Activated naive CD4-positive, alpha-beta T cell treated with anti-CD3 and anti-CD28 coated beads, Interleukin-2, amount 50 U/mL, for 72 hours (primary cell): ENCODE results near the gene ZNF584. TPM values are rescaled to one million over a fixed set of nuclear protein-coding genes. Genes with fewer than 3 reads are reported as not detected.
"Not testable (repeated sequence)": the region's sequence is repeated elsewhere in the genome, so short reads cannot be mapped to it uniquely, and the experiment has no call there.

Experiments
- ATAC-seq, 2 donors: fragments of 150-1000 bp; cut with Tn5 transposase; 2 replicates each; pipeline ENCODE4 v1.10.0; 2021; ENCODE audit warnings: mild to moderate bottlenecking in 2 of 2, moderate library complexity in 2 of 2
- DNase-seq, 2 donors: peaks; one replicate each; pipeline ENCODE4 v3.0.0; 2021 to 2022; ENCODE audit warnings: low spot score in 2 of 2
- H3K27ac Mint-ChIP-seq, 2 donors: one replicate each; pipeline ENCODE4 v1.8.0; 2022; ENCODE audit warnings: mild to moderate bottlenecking in 2 of 2, mixed read lengths in 2 of 2
- H3K36me3 Mint-ChIP-seq, 2 donors: one replicate each; pipeline ENCODE4 v1.8.0; 2022; ENCODE audit warnings: mixed read lengths in 2 of 2
- H3K9me3 Mint-ChIP-seq, 2 donors: one replicate each; pipeline ENCODE4 v1.8.0; 2022; ENCODE audit warnings: mixed read lengths in 2 of 2
- total RNA-seq, 2 donors: library from RNA; stranded (reverse); gene quantifications; one replicate each; pipeline ENCODE4 v1.2.3, GENCODE V29; 2022

The ZNF584 gene
- total RNA-seq, 2 donors from 2014 or later: 10.4 to 13.9 TPM

DNA sequence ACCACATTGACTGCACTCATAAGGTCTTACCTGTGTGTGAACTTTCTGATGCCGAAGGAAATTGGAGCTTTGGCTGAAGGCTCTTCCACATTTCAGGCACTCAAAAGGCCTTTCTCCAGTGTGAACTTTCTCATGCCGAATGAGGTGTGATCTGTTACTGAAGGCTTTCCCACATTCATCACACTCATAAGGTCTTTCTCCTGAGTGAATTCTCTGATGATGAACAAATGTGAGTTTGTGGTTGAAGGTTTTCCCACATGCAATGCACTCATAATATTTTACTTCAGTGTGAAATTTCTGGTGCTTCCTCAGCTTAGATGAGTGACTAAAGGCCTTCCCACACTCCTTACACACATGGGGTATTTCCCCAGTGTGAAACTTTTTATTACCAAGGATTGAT is 25.8 kb downstream of the ZNF584 start:
- DNase-seq (no peak), ATAC-seq (no peak)
- H3K9me3 Mint-ChIP-seq: peaks cover 52 to 59% of the 10 kb centered on the region in 2 donors
- peaks cover 98 to 99% of the 10 kb centered on the region in 2 donors for H3K36me3 Mint-ChIP-seq
- no peak overlapping the region for H3K27ac Mint-ChIP-seq

DNA sequence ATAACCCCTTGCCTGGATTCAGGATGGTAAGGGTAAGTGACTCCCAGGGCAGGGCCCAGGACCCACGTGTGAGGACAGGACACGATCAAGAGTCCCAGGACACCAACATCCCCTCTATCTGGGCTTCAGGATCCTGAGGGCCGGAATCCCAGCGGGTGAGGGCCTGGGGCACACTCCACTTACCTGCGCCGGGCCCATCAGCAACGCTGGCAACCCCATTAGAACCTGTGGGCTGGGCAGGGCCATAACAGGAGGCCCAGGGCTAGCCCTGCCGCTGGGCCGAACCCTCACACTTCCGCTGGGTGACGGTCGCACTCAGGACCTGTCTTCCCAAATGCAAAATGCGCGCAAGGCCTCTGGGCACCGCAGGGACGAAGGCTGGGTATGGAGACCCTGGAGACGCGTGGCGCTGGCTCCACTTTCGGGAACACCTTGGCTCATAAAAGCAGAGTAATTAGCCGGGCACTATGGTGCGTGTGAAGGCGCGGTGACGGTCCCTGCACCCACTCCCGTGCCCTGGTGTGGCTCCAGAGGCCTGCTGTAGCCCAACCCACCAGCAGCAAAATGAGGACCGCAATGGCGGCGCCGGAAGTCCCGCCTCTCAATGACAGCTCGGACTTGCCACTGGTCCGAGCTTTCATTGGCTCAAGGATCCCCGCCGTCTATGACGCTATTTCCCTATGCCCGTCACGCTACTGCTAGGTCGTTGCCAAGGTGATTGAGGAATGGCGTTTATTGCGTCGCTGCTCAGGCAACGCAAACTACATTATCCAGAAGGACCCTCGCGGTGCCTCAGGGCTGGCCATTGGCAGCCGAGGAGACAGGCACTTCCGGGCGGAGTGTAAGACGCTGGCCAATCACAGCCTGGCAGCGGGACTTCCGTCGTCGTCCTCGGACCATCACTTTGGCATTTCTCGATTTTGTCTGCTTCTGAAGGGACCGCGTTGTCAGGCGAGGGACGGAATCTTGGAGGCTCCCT is 31.4 kb downstream of the ZNF584 start, which contains the start of gene ZNF132:
ZNF132 (minus strand) TSS at position 578 of the 979 bp plus-strand sequence; CDS start at position 246, 332 bp downstream.
- peak; percentile 89 to 94 for DNase-seq
- Mint-ChIP-seq H3K36me3 (peaks cover 63 to 67% of the 10 kb centered on the region in 2 donors), H3K27ac (peak within 1 kb of the TSS; percentile 96 to 97), H3K9me3 (peaks cover 39 to 42% of the 10 kb centered on the region in 2 donors)
- peak; percentile 97 to 99 for ATAC-seq

GRCh38 chr19:58440556-58440955 is 32.1 kb downstream of the ZNF584 start:
- H3K36me3 Mint-ChIP-seq: peaks cover 56 to 60% of the 10 kb centered on the region in 2 donors
- no peak for ATAC-seq
- peak overlapping the region; percentile 96 to 97 for H3K27ac Mint-ChIP-seq

GRCh38 chr19:58442986-58443385 is 34.5 kb downstream of the ZNF584 start:
- not testable (repeated sequence) for ATAC-seq, DNase-seq, H3K27ac Mint-ChIP-seq
- Mint-ChIP-seq H3K36me3 (peaks cover 36 to 43% of the 10 kb centered on the region in 2 donors), H3K9me3 (peaks cover 25 to 35% of the 10 kb centered on the region in 2 donors)

More at GRCh38 chr19:58440556-58440955, 32.1 kb downstream of the ZNF584 start:
- DNase-seq: no peak
- H3K9me3 Mint-ChIP-seq: peaks cover 34 to 42% of the 10 kb centered on the region in 2 donors

- not testable (repeated sequence) for H3K27ac Mint-ChIP-seq, ATAC-seq, DNase-seq
- H3K9me3 Mint-ChIP-seq: peaks cover 7 to 27% of the 10 kb centered on the region in 2 donors
- H3K36me3 Mint-ChIP-seq: peaks cover 16 to 38% of the 10 kb centered on the region in 2 donors
These were observed 40.4 kb downstream of the ZNF584 start for GRCh38 chr19:58448860-58449259.

GRCh38 chr19:58449980-58450379 is 41.5 kb downstream of the ZNF584 start:
- H3K27ac Mint-ChIP-seq, DNase-seq: not testable (repeated sequence)
- Mint-ChIP-seq H3K36me3 (peaks cover 16 to 38% of the 10 kb centered on the region in 2 donors), H3K9me3 (peaks cover 7 to 27% of the 10 kb centered on the region in 2 donors)
- ATAC-seq: peak in 1 of 2 donors; percentile 13

DNA sequence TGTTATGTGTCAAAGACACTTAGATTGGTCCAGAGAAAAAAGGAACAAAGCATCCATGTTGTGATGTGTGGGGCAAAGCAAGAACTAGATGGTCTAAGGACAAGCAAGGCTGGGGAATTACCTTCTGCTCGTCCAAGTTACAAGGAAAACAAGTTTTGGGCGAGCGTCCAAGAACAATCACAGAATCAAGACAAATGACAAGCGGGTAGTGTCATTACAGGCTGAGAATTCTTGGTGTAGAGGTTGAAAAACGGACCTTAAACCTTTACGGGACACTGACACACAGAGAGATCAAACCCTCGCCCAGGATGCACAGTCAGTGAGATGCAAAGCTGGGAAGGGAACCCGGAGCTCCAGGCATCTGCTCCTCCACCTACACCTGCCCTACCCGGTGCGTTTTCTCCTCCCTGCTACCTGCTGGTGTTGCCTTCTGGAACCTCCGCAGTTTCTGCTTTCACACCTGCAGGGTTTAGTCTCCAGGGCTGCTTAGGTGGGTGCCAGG is 42.5 kb downstream of the ZNF584 start:
- H3K9me3 Mint-ChIP-seq: peaks cover 7 to 27% of the 10 kb centered on the region in 2 donors
- ATAC-seq: peak in 1 of 2 donors; percentile 29
- H3K27ac Mint-ChIP-seq: peak overlapping the region in 1 of 2 donors; percentile 9
- peaks cover 16 to 38% of the 10 kb centered on the region in 2 donors for H3K36me3 Mint-ChIP-seq
- no peak for DNase-seq

- DNase-seq: peak; percentile 95 to 96
- Mint-ChIP-seq H3K9me3 (peaks cover 7 to 27% of the 10 kb centered on the region in 2 donors), H3K36me3 (peaks cover 19 to 39% of the 10 kb centered on the region in 2 donors), H3K27ac (peak within 1 kb of the TSS; percentile 68 to 72)
- ATAC-seq: peak; percentile 97 to 98
These were observed 43.1 kb downstream of the ZNF584 start, which contains the start of gene ZNF324B for GRCh38 chr19:58451358-58452101. Gene ZNF324B, plus strand, starts transcription at chr19:58451622. Its CDS starts 2,080 bp downstream, at chr19:58453702.

- Mint-ChIP-seq H3K9me3 (peaks cover 4 to 18% of the 10 kb centered on the region in 2 donors), H3K27ac (peak overlapping the region in 1 of 2 donors; percentile 46), H3K36me3 (peaks cover 15 to 36% of the 10 kb centered on the region in 2 donors)
- DNase-seq (no peak), ATAC-seq (no peak)
These were observed 45.3 kb downstream of the ZNF584 start for GRCh38 chr19:58453743-58454142.

DNA sequence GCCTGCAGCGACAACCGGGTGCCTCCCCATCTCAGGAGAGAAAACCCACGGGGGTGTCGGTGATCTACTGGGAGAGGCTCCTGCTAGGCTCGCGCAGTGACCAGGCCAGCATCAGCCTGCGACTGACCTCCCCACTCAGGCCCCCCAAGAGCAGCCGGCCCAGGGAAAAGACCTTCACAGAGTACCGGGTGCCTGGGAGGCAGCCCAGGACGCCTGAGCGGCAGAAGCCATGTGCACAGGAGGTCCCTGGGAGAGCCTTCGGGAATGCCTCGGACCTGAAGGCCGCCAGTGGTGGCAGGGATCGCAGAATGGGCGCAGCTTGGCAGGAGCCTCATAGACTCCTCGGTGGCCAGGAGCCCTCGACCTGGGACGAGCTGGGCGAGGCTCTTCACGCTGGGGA is 46.9 kb downstream of the ZNF584 start:
- peaks cover 8 to 21% of the 10 kb centered on the region in 2 donors for H3K36me3 Mint-ChIP-seq
- no peak for ATAC-seq
- H3K9me3 Mint-ChIP-seq: peaks cover 0 to 7% of the 10 kb centered on the region in 2 donors
- H3K27ac Mint-ChIP-seq: no peak overlapping the region
- DNase-seq: no peak

GRCh38 chr19:58456111-58456510 is 47.7 kb downstream of the ZNF584 start:
- no peak for DNase-seq
- Mint-ChIP-seq H3K9me3 (peaks cover 0 to 4% of the 10 kb centered on the region in 2 donors), H3K36me3 (peaks cover 8 to 18% of the 10 kb centered on the region in 2 donors), H3K27ac (no peak overlapping the region)
- no peak for ATAC-seq

DNA sequence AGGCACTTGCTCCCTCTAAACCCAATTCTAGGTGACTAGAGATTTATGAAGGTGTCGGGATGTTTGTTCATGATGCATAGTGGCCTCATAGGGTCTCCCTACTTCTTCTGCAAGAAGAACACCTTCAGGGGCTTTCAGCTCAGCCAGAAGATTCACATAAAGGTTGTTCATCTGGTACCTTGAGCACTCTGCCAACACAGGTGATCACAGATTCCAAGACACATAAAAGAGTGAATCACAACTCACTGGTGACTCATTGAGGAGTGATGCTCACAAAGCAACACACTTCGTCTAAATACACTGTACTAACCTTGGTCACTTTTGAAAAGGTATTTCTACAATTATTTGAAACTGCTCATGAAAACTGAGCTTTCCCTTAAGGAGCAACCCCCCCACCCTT is 51.6 kb downstream of the ZNF584 start:
- no peak overlapping the region for H3K27ac Mint-ChIP-seq
- DNase-seq (no peak), ATAC-seq (peak in 1 of 2 donors; percentile 47)
- H3K9me3 Mint-ChIP-seq: peaks cover 0 to 4% of the 10 kb centered on the region in 2 donors
- peaks cover 8 to 12% of the 10 kb centered on the region in 2 donors for H3K36me3 Mint-ChIP-seq

DNA sequence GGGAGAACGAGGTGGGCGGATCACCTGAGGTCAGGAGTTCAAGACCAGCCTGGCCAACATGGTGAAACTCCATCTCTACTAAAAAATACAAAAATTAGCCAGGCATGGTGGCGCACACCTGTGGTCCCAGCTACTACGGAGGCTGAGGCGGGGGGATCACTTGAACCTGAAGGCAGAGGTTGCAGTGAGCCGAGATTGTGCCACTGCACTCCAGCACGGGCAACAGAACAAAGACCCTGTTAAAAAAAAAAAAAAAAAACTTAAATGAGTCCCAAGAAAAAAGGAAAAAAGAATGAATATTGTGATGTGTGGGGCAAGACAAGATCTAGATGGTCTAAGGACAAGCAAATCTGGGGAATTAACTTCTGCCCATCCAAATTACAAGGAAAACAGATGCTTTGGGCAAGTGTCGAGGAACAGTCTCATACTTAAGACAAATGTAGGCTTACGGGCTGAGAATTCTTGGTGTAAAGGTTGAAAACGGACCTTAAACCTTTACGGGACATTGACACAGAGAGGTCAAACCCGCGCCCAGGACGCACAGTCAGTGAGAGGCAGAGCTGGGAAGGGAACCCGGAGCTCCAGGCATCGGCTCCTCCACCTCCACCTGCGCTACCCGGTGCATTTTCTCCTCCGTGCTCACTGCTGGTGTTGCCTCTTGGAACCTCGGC is 57.8 kb downstream of the ZNF584 start:
- peak overlapping the region in 1 of 2 donors; percentile 83 for H3K27ac Mint-ChIP-seq
- H3K36me3 Mint-ChIP-seq: no peaks in the 10 kb centered on the region
- no peak for DNase-seq
- ATAC-seq: peak; percentile 15 to 27
- H3K9me3 Mint-ChIP-seq: no peaks in the 10 kb centered on the region

DNA sequence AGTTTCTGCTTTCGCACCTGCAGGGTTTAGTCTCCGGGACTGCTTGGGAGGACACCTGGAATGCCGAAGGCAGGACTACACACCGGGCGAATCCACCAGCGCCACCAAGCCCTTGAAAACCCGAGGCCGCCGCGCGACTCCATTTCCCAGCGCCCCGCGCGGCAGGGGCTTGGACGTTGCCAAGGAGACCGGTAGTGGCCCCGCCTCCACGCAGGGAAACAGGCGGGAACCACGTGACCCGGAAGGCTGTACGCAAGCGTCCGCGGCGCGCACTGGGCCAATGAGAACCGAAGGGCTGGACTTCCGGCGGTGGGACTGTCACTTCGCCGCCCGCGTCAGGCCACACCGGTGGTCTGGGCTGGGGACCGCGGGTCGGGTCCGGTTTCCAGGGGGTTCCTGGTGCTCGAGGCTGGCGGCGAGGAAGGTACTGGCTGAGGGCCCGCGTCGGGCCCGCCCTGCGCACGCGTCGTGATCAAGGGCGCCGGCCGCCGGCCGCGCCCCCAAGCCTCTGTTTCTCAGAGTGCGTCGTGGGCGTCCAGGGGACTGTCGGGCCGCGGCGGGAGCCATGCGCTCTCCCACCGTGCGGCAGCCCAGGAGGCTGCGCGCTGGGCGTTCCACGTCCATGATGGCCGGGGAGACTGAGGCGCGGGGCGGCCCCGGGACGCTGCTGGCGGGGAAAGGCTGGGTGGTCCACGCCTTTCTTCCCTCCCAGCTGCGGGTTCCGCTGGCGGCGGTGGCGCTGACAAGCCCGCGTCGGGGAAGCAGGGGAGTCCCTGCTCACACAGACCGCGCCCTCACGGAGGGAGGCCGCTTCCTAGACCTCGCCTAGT is 58.5 kb downstream of the ZNF584 start, which contains the start of gene ZNF324:
ZNF324 (plus strand) TSS at position 321 of the 830 bp plus-strand sequence. CDS start 2,106 bp downstream, outside the sequence.
- H3K36me3 Mint-ChIP-seq: no peaks in the 10 kb centered on the region
- DNase-seq (peak; percentile 97), ATAC-seq (peak; percentile 99)
- peak within 1 kb of the TSS; percentile 83 to 94 for H3K27ac Mint-ChIP-seq
- no peaks in the 10 kb centered on the region for H3K9me3 Mint-ChIP-seq
